Stimulated activated naive B cell treated with anti-CD40 and anti-IgM and Interleukin-4, amounts not matched to agents 10 μg/mL and 1 μg/mL and 100 μg/mL, for 72 hours (primary cell): ENCODE measurements around the gene KCNG4.

Experiments used
- ATAC-seq, 2 donors: fragments of 150-1000 bp; cut with Tn5 transposase; replicated peaks; 2 replicates each; pipeline ENCODE4 v1.10.0; 2021; ENCODE audit warnings: moderate library complexity in 1 of 2
- DNase-seq: peaks from one replicate; pipeline ENCODE4 v3.0.0; 2021
- H3K27ac Mint-ChIP-seq: one replicate; pipeline ENCODE4 v1.8.0; 2022; ENCODE audit warnings: mild to moderate bottlenecking, mixed read lengths
- H3K27me3 Mint-ChIP-seq, 2 donors: one replicate each; pipeline ENCODE4 v1.8.0; 2022; ENCODE audit warnings: mixed read lengths in 2 of 2
- H3K36me3 Mint-ChIP-seq, 2 donors: one replicate each; pipeline ENCODE4 v1.8.0; 2022; ENCODE audit warnings: mixed read lengths in 2 of 2, mild to moderate bottlenecking in 1 of 2
- H3K4me1 Mint-ChIP-seq, 2 donors: one replicate each; pipeline ENCODE4 v1.8.0; 2022; ENCODE audit warnings: mixed read lengths in 2 of 2, mild to moderate bottlenecking in 1 of 2
- H3K4me3 Mint-ChIP-seq, 2 donors: one replicate each; pipeline ENCODE4 v1.8.0; 2022; ENCODE audit warnings: mild to moderate bottlenecking in 2 of 2, mixed read lengths in 2 of 2, moderate library complexity in 1 of 2
- H3K9me3 Mint-ChIP-seq, 2 donors: one replicate each; pipeline ENCODE4 v1.8.0; 2022; ENCODE audit warnings: mixed read lengths in 2 of 2, mild to moderate bottlenecking in 1 of 2

Gene KCNG4

GRCh38 chr16:84236671-84237070 lies 3.1 kb downstream of the KCNG4 start:
- H3K9me3 Mint-ChIP-seq = peaks cover 0 to 2% of the 10 kb centered on the region in 2 donors
- no peaks in the 10 kb centered on the region for H3K36me3 Mint-ChIP-seq
- ATAC-seq = no peak
- H3K27me3 Mint-ChIP-seq = peaks cover 36 to 57% of the 10 kb centered on the region in 2 donors
- no peaks in the 10 kb centered on the region for H3K4me1 Mint-ChIP-seq
- no peak overlapping the region for H3K27ac Mint-ChIP-seq
- DNase-seq = no peak
- no peak overlapping the region for H3K4me3 Mint-ChIP-seq

GRCh38 chr16:84234321-84235241 lies 5.2 kb downstream of the KCNG4 start:
- Mint-ChIP-seq H3K27ac (no peak overlapping the region), H3K27me3 (peaks cover 21 to 48% of the 10 kb centered on the region in 2 donors), H3K4me1 (no peaks in the 10 kb centered on the region), H3K4me3 (no peak overlapping the region), H3K9me3 (peaks cover 0 to 2% of the 10 kb centered on the region in 2 donors), H3K36me3 (no peaks in the 10 kb centered on the region)
- ATAC-seq = no peak
- no peak for DNase-seq

GRCh38 chr16:84233748-84234147 lies 6.1 kb downstream of the KCNG4 start:
- DNase-seq (no peak), ATAC-seq (no peak)
- no peak overlapping the region for H3K4me3 Mint-ChIP-seq
- H3K27me3 Mint-ChIP-seq = peaks cover 18 to 48% of the 10 kb centered on the region in 2 donors
- H3K4me1 Mint-ChIP-seq = no peaks in the 10 kb centered on the region
- peaks cover 0 to 2% of the 10 kb centered on the region in 2 donors for H3K9me3 Mint-ChIP-seq
- no peak overlapping the region for H3K27ac Mint-ChIP-seq
- H3K36me3 Mint-ChIP-seq = no peaks in the 10 kb centered on the region

- Mint-ChIP-seq H3K4me3 (no peak overlapping the region), H3K9me3 (peaks cover 0 to 2% of the 10 kb centered on the region in 2 donors), H3K27ac (no peak overlapping the region), H3K4me1 (no peaks in the 10 kb centered on the region), H3K27me3 (peaks cover 19 to 50% of the 10 kb centered on the region in 2 donors), H3K36me3 (no peaks in the 10 kb centered on the region)
- DNase-seq = no peak
- ATAC-seq = no peak
Observed at GRCh38 chr16:84232969-84233368, 6.8 kb downstream of the KCNG4 start.

GRCh38 chr16:84232060-84232459 lies 7.8 kb downstream of the KCNG4 start:
- H3K4me3 Mint-ChIP-seq = no peak overlapping the region
- peaks cover 0 to 2% of the 10 kb centered on the region in 2 donors for H3K9me3 Mint-ChIP-seq
- peaks cover 0 to 3% of the 10 kb centered on the region in 2 donors for H3K4me1 Mint-ChIP-seq
- H3K27me3 Mint-ChIP-seq = peaks cover 24 to 50% of the 10 kb centered on the region in 2 donors
- no peak for ATAC-seq
- H3K36me3 Mint-ChIP-seq = no peaks in the 10 kb centered on the region
- no peak overlapping the region for H3K27ac Mint-ChIP-seq
- no peak for DNase-seq

DNA sequence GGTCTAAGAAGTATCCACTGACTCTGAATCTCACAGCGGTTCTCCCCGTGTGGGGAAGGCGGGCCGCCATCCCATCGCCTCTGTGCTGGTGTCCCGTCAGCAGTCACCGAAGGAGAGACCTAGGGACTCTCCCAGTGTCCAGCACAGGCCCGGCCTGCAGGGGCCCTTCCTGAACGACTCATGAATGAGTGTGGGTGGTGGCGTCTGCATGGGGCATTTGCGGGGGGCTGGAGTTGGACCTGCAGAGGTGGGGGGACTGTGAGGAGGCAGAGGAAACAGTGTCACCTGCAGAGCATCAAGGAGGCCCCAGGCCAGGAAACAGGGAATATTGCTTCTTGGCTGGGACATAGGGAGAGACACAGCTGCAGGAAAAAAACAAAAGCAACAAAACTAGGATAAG lies 10.3 kb downstream of the KCNG4 start:
- ATAC-seq = no peak
- H3K27me3 Mint-ChIP-seq = peaks cover 39 to 63% of the 10 kb centered on the region in 2 donors
- no peak overlapping the region for H3K27ac Mint-ChIP-seq

DNA sequence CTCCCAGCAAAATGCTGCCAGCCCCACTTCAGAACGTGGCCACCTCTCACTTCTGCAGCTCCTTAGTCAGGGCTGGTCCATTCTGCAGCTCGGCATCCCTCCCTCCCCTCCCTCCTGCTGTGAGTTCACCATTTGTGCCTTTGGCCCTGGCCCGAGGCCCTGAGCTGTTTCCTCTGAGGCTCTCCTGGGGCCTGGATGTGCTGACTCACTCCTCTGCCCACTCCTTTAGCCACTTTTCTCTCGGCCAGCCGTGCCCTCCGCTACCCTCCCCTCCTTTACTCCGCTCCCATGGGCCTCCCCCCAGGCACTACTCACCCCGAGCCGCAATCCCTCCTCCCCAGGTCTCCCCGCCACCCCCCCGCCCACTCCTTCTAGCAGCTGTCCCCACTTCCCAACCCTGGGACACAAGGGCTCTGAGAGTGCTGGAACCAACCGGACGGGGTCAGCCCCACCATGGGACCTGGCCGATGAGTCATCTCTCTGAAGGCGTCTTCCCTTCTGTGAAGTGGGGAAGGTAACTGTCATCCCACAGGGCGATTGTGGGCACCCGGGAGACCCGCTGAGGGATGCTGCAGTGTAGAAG lies 11.5 kb downstream of the KCNG4 start:
- no peak overlapping the region for H3K27ac Mint-ChIP-seq
- no peaks in the 10 kb centered on the region for H3K9me3 Mint-ChIP-seq
- H3K36me3 Mint-ChIP-seq = no peaks in the 10 kb centered on the region
- H3K27me3 Mint-ChIP-seq = peaks cover 35 to 52% of the 10 kb centered on the region in 2 donors
- ATAC-seq (peak; percentile 54 to 65), DNase-seq (no peak)
- peaks cover 0 to 3% of the 10 kb centered on the region in 2 donors for H3K4me1 Mint-ChIP-seq
- no peak overlapping the region for H3K4me3 Mint-ChIP-seq

More for the DNA sequence above, 10.3 kb downstream of the KCNG4 start:
- H3K4me1 Mint-ChIP-seq = peaks cover 0 to 3% of the 10 kb centered on the region in 2 donors
- H3K4me3 Mint-ChIP-seq = no peak overlapping the region
- DNase-seq = no peak
- H3K36me3 Mint-ChIP-seq = no peaks in the 10 kb centered on the region
- H3K9me3 Mint-ChIP-seq = peaks cover 0 to 2% of the 10 kb centered on the region in 2 donors

DNA sequence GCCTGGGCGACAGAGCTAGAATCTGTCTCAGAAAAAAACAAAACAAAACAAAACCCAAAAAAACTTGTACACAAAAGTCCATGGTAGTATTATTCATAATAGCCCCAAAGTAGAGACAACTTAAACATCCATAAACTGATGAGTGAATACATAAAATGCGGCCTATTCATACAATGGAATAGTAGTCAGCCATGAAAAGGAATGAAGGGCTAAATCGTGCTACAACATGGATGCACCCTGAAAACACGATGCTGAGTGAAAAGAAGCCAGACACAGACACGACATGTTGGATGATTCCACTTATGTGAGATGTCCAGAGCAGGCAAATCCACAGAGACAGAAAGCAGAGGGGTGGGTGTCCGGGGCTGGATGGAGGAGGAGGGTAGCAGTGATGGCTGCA lies 12.3 kb downstream of the KCNG4 start:
- DNase-seq = no peak
- no peak for ATAC-seq
- peaks cover 41 to 56% of the 10 kb centered on the region in 2 donors for H3K27me3 Mint-ChIP-seq
- no peaks in the 10 kb centered on the region for H3K36me3 Mint-ChIP-seq
- H3K9me3 Mint-ChIP-seq = no peaks in the 10 kb centered on the region
- peaks cover 0 to 3% of the 10 kb centered on the region in 2 donors for H3K4me1 Mint-ChIP-seq
- no peak overlapping the region for H3K4me3 Mint-ChIP-seq
- H3K27ac Mint-ChIP-seq = no peak overlapping the region

DNA sequence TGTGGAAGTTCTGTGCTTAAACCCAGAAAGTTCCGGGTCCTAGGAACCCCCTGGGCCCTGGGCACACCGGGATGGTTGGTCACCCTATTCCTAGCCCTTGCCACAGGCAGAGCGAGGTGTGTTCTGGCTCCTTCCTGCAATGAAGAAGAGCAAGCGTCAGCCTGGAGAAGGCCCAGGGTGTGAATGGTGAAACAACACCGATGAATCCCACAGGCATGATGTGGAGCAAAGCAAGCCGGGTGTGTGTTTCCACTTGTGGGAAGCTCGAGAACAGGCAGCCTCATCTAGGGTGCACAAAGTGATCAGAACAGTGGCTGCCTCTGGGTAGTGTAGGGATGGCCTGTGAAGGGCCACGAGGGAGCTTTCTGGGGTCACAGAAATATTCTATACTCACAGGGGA lies 13.8 kb downstream of the KCNG4 start:
- ATAC-seq (no peak), DNase-seq (no peak)
- no peaks in the 10 kb centered on the region for H3K36me3 Mint-ChIP-seq
- peaks cover 0 to 3% of the 10 kb centered on the region in 2 donors for H3K4me1 Mint-ChIP-seq
- H3K27ac Mint-ChIP-seq = no peak overlapping the region
- no peak overlapping the region for H3K4me3 Mint-ChIP-seq
- no peaks in the 10 kb centered on the region for H3K9me3 Mint-ChIP-seq
- H3K27me3 Mint-ChIP-seq = peaks cover 32 to 66% of the 10 kb centered on the region in 2 donors

GRCh38 chr16:84225571-84225970 lies 14.2 kb downstream of the KCNG4 start:
- no peaks in the 10 kb centered on the region for H3K36me3 Mint-ChIP-seq
- no peak overlapping the region for H3K27ac Mint-ChIP-seq
- H3K9me3 Mint-ChIP-seq = no peaks in the 10 kb centered on the region
- H3K4me1 Mint-ChIP-seq = peaks cover 0 to 3% of the 10 kb centered on the region in 2 donors
- DNase-seq (no peak), ATAC-seq (no peak)
- peaks cover 35 to 66% of the 10 kb centered on the region in 2 donors for H3K27me3 Mint-ChIP-seq
- H3K4me3 Mint-ChIP-seq = no peak overlapping the region

GRCh38 chr16:84225126-84225525 lies 14.7 kb downstream of the KCNG4 start:
- H3K36me3 Mint-ChIP-seq = no peaks in the 10 kb centered on the region
- peaks cover 0 to 3% of the 10 kb centered on the region in 2 donors for H3K4me1 Mint-ChIP-seq
- H3K27me3 Mint-ChIP-seq = peaks cover 35 to 68% of the 10 kb centered on the region in 2 donors
- no peak overlapping the region for H3K27ac Mint-ChIP-seq
- no peak for ATAC-seq
- DNase-seq = no peak
- H3K9me3 Mint-ChIP-seq = no peaks in the 10 kb centered on the region
- no peak overlapping the region for H3K4me3 Mint-ChIP-seq

GRCh38 chr16:84224554-84224953 lies 15.3 kb downstream of the KCNG4 start:
- H3K9me3 Mint-ChIP-seq = no peaks in the 10 kb centered on the region
- H3K27me3 Mint-ChIP-seq = peaks cover 35 to 70% of the 10 kb centered on the region in 2 donors
- DNase-seq (no peak), ATAC-seq (no peak)
- no peak overlapping the region for H3K27ac Mint-ChIP-seq
- H3K36me3 Mint-ChIP-seq = no peaks in the 10 kb centered on the region
- no peak overlapping the region for H3K4me3 Mint-ChIP-seq
- H3K4me1 Mint-ChIP-seq = peaks cover 0 to 3% of the 10 kb centered on the region in 2 donors

GRCh38 chr16:84223456-84223855 lies 16.4 kb downstream of the KCNG4 start:
- ATAC-seq = no peak
- no peaks in the 10 kb centered on the region for H3K9me3 Mint-ChIP-seq
- H3K27me3 Mint-ChIP-seq = peaks cover 31 to 59% of the 10 kb centered on the region in 2 donors
- DNase-seq = no peak
- H3K4me1 Mint-ChIP-seq = peaks cover 0 to 3% of the 10 kb centered on the region in 2 donors
- H3K27ac Mint-ChIP-seq = no peak overlapping the region
- H3K36me3 Mint-ChIP-seq = no peaks in the 10 kb centered on the region
- no peak overlapping the region for H3K4me3 Mint-ChIP-seq

DNA sequence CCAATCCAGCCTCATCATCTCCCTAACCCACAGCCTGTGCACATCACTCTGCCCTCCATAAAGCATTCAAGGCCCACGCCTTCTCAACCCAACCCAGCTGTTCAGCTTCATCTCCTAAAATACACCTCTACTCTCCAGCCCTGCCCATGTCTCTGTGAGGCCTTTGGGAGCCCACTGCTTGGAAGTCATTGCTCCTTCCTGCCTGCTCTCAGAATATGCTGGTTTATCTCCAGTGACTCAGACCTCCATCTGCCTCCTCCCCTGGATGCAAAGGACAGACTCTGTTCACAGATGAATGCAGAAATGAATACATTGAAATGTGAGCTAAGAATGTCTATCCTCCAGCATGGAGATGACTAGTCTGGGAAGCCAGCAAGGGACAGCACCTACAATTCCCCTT lies 19.0 kb downstream of the KCNG4 start:
- Mint-ChIP-seq H3K36me3 (no peaks in the 10 kb centered on the region), H3K9me3 (no peaks in the 10 kb centered on the region), H3K27me3 (peaks cover 15 to 42% of the 10 kb centered on the region in 2 donors), H3K4me1 (no peaks in the 10 kb centered on the region), H3K4me3 (no peak overlapping the region), H3K27ac (no peak overlapping the region)
- DNase-seq (no peak), ATAC-seq (no peak)

GRCh38 chr16:84218956-84219355 lies 20.9 kb downstream of the KCNG4 start:
- H3K27ac Mint-ChIP-seq = no peak overlapping the region
- no peaks in the 10 kb centered on the region for H3K36me3 Mint-ChIP-seq
- H3K4me1 Mint-ChIP-seq = no peaks in the 10 kb centered on the region

More at GRCh38 chr16:84218956-84219355, 20.9 kb downstream of the KCNG4 start:
- Mint-ChIP-seq H3K27me3 (peaks cover 11 to 38% of the 10 kb centered on the region in 2 donors), H3K4me3 (no peak overlapping the region), H3K9me3 (no peaks in the 10 kb centered on the region)
- ATAC-seq (no peak), DNase-seq (no peak)
